ENCODE measurements around the gene IQCM.
A peak's percentile ranks its signal among the peaks of the same experiment; 100 is the strongest.

Gene IQCM

GRCh38 chr4:149766135-149766534 lies 49.5 kb downstream of the IQCM start:
- DNase-seq, result no peak

DNA sequence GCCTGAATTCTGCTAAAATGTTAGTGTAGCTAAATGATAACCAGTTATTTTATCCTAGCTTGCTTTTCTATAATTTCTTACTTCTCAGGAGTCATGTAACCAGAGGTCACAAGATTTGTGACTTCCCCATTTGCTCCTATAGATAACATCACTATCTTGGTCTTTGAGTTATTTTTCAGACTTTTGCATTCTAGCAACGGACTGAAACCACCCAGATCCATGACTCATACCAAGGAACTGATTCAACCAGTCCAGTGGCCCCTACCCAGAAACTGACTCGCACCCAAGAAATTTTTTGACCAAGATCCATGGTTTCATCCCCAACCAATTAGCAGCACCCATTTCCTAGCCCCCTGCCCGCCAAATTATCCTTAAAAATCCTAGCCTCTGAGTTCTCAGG lies 50.0 kb downstream of the IQCM start:
- peak; percentile 24 for DNase-seq

DNA sequence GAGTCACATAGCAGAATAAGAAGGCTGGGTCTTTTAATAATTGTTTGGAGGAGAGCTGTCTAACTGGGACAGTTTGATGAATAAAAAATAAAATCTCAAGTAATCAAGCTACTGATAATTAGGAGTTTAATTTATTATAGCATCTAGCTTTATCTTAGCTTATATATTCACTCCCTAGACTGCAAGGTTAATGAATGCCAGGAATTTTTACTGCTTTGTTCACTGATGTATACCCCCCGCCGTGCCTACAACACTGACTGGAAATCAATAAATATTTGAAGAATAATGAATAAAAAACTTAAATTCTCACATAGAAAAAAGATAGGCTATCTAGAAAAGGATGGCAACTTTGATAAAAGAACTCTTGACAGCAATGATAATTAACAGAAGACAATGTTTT lies 59.7 kb downstream of the IQCM start:
- no peak for DNase-seq

DNA sequence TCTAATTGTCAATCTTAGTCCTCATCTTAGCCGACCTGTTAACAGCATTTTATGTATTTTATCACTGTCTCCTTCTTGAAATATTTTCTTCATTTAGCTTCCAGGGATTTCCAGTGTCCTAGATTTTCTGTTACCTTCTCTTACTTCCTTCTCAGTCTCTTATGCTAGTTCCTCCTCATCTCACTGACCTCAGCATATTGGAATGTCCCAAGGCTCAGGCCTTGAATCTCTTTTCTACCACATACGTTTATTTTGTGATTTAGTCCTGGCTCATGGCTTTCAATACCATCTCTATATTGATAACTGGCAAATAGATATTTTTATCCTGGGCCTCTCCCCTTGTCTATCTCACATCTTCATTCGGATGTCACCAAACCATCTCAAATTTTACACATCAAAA lies 61.1 kb downstream of the IQCM start:
- DNase-seq, result no peak

GRCh38 chr4:149752729-149753128 lies 62.9 kb downstream of the IQCM start:
- no peak for DNase-seq

DNA sequence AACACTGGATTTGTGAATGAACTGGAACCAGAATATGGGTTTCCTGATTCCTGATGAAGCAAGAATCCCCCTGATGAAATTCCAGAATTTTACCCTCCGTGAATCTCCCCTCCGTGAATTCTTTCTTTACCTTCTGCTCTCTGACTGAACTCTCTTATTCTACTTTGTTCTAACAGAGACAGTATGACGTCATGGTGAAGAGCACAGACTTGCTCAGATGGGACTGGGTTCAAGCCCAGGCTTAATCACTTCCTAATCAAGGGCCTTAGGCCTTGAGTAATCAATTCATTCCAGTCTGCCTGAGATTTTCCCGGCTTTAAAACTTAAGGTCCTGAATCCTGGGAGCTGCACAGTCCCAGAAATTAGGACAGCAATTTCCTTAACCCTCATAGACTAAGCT lies 64.5 kb downstream of the IQCM start:
- no peak for DNase-seq

DNA sequence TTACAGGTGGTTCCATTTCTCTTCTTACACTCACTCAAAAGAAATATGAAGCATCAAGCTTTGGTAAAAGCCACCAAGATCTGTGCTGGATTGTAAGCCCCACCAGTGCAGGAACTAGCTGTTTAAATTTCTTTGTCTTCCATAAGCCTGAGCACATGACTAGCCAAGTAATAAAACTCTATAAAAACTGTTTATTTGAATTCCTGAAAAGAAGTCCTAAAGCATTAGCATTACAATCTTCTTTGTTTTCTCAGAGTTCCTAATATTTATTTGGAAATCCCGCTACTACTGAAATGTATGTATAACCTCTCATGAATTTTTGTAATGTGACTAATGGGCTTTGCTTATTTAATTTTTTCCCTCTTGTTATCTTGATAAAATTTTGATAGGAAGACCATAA lies 65.9 kb downstream of the IQCM start:
- DNase-seq, result no peak

GRCh38 chr4:149747646-149748045 lies 68.0 kb downstream of the IQCM start:
- no peak for DNase-seq

- no peak for DNase-seq
These were observed 69.4 kb downstream of the IQCM start for GRCh38 chr4:149746276-149746675.

DNA sequence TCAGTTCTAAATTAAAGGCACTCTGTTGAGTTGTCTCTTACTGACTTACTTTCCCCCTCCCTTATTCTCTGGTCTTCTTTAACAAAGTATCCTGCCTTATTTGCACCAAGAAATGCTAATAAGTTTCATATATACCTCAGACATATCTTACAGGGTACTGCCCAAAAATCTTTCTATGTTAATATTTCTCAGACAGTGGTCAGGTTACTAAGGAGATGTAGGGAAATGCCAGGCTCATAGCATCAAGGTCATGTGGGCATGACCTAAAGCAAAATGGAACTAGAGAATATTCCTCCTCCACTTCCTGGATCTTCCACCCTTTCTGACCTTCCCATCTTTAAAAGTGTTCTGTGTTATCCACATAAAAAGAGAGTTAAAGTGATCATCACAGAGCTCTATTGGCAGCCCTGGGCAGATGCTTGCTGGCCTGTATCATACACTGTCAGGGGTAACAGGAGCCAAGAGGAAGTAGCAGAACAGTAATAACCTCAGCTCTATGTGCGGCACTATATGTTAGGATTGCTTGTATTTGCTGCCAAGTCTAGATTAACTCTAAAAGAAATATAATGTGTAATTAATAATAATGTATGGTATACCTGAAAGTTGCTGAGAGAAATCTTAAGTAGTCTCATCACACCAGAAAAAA lies 74.3 kb downstream of the IQCM start:
- DNase-seq, result no peak

GRCh38 chr4:149738156-149738555 lies 77.5 kb downstream of the IQCM start:
- no peak for DNase-seq

- DNase-seq, result no peak
These were observed 79.8 kb downstream of the IQCM start for GRCh38 chr4:149735796-149736195.

DNA sequence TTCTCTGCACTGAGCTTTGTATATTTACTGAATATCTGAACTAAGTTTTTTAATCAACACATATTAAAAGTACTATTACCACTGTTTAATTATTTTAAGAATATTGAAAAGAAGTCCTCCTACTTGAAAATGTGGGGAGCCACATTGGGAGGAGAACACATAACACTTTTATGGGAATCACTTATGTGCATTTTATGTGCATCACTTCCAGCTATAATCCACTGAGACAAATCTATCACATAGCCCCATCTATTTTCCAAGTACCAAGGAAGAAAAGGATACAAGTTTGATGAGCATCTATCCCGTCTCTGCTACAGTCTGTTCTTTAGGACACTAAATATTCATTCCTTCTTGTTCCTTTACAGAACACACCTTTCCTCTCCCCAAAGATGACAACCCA lies 87.2 kb downstream of the IQCM start:
- DNase-seq, result no peak

- DNase-seq, result no peak
These were observed 88.0 kb downstream of the IQCM start for GRCh38 chr4:149727663-149728062.

DNA sequence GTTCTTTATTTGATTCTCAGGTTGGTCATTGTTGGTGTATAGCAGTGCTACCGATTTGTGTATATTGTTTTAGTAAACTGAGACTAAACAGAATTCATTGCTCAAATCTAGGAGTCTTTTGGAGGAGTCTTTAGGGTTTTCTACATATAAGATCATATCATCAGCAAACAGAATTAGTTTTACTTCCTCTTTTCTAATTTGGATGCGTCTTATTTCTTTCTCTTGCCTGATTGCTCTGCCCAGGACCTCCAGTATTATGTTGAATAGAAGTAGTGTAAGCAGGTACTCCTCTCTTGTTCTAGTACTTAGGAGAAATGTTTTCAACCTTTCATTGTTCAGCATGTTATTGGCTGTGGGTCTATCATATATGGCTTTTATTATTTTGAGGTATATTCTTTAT lies 92.6 kb downstream of the IQCM start:
- DNase-seq, result no peak

DNA sequence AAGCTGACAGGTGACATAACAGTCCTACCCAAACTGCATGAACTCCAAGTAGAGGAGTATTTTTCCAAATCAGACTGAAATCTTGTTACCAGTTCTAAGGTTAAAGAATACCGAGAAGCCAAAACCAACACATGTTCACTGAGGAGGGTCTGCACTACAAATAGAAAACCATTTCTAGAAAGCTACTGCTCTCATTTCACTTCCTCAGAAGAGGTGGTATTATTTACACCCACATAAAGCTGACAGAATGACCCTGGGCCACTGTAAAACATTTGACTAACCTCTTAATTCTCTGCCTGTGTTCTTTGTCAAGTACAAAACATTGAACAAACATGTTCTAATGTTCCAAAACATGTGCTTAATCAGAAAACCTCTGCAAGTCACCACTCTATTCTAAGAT lies 95.8 kb downstream of the IQCM start:
- DNase-seq, result no peak

DNA sequence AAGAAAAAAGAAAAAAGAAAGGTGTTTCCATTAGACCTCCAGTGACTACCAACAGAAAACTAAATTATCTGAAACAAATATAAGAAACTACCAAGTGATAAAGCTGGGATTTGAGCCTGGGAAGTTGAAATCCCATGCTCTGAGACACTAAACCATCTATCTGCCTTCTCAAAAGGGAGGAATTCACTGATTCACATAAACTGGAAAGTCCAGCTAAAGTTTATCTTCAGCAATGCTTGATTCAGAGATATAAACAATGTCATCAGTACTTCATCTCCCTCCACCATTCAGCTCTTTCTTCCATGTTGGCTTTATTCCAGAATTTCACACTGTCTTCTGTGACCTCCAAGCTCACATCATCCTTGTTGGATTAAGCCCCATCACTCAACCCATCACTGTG lies 96.3 kb downstream of the IQCM start:
- no peak for DNase-seq

- DNase-seq, result no peak
These were observed 97.1 kb downstream of the IQCM start for GRCh38 chr4:149718500-149718899.

- no peak for DNase-seq
These were observed 98.9 kb downstream of the IQCM start for GRCh38 chr4:149716728-149717127.

GRCh38 chr4:149715822-149716585 lies 99.6 kb downstream of the IQCM start:
- DNase-seq, result no peak

GRCh38 chr4:149713031-149713430 lies 102.6 kb downstream of the IQCM start:
- DNase-seq, result no peak

DNA sequence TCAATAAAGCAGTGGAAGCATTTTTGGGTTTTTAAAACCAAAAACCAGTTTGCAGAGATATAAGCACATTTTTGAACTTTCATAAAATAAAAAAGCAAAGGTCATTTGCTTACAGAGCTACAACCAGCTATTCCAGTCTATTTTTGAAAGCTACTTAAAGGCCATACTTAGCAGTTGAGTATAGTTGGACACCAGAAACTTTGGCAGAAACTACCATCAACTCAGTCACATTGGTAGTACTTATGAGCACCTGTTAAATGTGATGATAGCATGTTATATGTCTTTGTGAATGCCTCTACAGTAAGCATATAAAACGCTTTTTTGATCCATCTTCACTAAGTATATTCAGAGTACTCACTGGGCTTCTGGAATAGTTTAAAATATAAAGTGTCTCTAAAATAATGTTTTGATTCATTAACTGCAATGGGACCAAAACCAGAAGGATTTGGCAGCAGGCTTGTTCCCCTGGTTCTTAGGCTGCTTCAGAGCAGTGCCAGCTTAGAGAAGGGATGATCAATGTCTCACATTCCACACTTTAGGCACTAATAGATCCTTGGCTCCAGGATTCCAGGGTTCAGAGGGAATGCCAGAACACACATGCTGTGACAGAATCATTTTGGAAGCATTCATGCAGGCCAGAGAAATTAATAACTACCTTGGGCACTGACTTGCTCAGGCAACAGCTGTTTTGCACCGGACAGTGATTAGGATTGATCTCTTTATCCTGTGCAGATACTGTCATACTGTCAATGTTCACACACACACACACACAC lies 103.9 kb downstream of the IQCM start:
- no peak for DNase-seq

DNA sequence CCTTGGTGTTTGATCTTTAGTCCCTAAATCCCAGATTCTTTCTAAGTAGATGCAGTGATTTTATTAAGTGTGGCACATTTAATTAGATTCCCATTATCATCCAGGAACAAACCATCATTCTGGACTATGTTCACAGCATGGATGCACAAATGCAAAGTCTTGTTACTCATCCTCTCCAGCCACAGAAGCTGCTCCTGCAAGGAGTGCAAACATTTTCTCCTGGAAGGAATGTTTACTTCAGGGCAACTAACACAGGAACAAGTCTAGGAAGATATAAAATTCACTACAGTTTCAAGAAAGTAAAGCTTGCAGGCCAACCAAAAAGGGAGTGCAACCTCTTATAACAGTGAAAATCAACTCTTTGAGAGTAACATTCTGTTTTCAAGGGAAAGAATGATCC lies 106.0 kb downstream of the IQCM start:
- no peak for DNase-seq

DNA sequence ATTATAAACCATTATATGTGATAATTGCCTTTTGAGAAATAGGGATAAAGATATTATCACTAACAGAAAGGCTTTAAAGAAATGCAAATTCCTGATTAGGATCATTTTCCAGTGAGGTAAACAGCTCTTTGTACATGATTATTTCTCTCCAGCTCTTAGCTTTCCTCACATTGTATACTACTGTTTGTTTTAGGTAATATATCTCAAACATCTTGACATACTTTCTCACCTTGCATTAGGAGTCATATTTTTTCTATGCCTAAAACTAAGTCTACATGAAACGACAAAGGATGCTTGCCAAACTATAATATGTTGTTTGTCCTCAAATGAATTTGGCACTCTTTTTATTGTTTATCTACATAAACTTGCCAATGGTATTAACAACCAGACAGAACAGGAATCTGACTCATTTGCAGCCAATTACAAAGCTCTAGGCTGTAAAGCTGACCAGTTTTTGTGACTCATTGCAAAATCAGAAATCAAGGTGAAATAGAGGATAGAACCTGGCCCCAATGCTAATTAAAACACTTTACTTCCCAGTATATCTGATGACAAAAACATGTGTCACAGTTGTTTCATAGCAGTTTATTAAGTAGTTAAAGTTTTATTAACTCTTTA lies 107.0 kb downstream of the IQCM start:
- no peak for DNase-seq

Measured in SIG-M5 (cell line).